Stimulated activated CD8-positive, alpha-beta memory T cell treated with anti-CD3 and anti-CD28 coated beads, Interleukin-12 subunit alpha, Interleukin-12 subunit beta, amount 100 ng/mL, for 24 hours (primary cell): ENCODE data around the gene BCL6B.

Experiments
- DNase-seq: peaks from one replicate; pipeline ENCODE4 v3.0.0-alpha.2; 2020; ENCODE audit errors: extremely low read depth

Gene BCL6B

DNA sequence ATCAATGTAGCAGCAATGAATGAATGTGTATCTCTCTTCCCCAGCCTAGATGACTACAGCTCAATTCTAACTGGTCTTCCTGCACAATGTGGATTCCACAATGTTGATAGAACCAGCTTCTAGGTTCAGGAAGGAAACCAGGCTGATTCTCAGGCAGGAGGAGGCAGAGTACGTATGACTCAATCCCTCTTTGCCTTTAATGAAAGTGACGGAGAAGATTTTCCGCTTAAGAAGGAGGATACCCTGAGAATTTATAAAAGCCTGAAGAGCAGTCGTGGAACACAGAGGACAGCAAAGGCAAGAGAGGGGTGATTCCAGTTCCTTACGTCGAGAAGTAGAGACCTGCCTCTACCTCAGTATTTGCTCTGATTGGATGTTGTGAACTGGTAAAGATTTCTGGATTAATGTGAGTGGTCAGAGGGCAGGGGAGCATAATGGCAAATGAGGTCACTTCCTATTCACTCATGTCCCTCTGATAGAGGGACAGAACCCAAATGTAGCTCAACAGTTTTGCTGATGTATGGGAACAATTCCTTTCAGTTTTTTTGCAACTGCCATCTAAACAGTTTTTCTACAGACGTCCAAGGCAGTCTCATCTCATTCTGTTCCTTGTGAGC lies 36.1 kb downstream of the BCL6B start:
- DNase-seq, result no peak

- no peak for DNase-seq
Measured at GRCh38 chr17:7060165-7060891, 37.5 kb downstream of the BCL6B start.

DNA sequence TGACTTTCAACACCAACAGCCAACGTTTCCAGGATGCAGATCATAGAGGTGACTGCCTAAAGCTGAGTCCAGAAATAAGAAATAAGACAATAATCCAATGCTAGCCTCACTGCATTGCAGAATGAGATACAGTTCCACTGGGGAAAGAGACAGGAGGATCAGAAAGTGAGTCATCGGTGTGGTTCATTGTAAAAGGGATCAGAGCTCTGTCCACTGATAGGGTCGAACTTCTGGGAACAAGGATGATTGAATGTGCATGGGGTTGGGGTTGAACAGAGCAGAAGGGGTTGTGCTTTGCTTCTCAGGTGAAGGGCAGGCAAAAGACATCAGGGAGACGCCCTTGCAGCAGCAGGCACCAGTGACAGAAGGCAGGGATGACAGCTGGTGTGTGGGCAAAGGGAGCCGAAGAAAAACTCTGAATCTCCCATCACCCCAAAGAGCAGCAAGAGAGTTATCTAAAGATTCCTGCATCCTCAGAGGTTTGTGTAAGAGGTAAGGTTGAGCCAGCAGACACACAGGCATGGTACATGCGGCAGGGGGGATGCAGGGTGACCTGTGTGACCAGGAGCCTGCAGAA lies 40.8 kb downstream of the BCL6B start:
- DNase-seq, result no peak

DNA sequence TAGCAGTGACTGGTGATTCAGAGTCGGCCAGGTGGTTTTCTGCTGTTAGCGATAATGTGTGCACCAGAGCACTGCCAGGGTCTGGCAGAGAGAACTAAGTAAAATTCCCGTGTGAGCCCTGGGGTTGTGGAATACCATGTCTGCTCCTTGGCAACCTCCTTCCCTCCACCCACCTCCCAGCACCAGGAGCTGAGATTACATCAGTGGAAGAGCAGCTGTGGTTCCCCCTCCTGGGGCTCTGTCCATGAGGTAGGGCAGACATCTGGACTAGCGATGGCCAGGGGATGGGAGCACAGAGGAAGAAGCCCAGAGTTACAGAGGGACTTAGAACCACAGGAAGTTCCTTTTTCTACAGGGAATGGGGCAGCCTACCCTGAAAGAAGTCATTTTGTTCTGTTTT lies 41.4 kb downstream of the BCL6B start:
- DNase-seq, result no peak

DNA sequence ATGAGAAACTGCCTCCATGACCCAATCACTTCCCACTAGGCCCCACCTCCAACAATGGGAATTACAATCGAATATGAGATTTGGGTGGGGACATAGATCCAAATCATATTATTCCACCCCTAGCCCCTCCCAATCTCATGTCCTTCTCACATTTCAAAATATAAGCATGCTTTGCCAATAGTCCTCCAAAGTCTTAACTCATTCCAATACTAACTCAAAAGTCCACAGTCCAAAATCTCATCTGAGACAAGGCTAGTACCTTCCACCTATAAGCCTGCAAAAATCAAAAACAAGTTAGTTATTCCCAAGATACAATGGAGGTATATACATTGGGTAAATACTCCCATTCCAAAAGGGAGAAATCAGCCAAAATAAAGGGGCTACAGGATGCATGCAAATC lies 44.3 kb downstream of the BCL6B start:
- DNase-seq, result no peak

DNA sequence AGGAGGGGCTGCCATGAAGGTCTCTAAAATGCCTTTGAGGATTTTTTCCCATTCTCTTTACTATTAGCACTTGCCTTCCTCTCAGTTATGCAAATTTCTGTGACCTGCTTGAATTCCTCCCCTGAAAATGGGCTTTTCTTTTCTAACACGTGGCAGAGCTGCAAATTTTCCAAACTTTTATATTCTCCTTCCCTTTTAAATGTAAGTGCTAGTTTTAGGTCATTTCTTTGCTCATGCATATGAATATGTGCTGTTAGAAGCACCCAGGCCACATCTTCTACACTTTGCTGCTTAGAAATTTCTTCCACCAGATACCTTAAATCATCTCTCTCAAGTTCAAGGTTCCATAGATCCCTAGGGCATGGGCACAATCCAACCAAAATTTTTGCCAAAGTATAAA lies 45.4 kb downstream of the BCL6B start:
- no peak for DNase-seq

- DNase-seq, result no peak
Measured at GRCh38 chr17:7070712-7071111, 47.9 kb downstream of the BCL6B start.

DNA sequence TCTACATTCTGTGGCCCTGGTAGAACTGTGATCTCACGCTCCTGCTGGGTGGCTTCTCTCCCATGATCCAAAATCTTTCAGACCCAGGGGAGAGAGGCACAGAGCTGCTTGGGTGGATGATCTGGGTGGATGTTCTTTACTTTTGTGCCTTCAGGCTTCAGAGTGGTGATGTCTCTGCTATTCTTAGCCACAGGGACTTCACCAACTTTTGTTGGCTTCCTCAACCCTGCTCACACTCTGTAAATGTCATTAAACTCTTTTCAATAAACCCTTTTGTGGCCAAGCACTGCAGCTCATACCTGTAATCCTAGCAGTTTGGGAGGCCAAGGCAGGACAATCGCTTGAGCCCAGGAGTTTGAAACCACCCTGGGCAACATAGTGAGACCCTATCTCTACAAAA lies 49.6 kb downstream of the BCL6B start:
- no peak for DNase-seq

- no peak for DNase-seq
Measured at GRCh38 chr17:7074931-7075330, 52.1 kb downstream of the BCL6B start.

- no peak for DNase-seq
Measured at GRCh38 chr17:7077911-7078546, 55.2 kb downstream of the BCL6B start.

- DNase-seq, result no peak
Measured at GRCh38 chr17:7078711-7079110, 55.9 kb downstream of the BCL6B start.
